GM12878 (cell line): ENCODE results near the gene CRY1.

Source experiments
- BHLHE40 ChIP-seq, 2 experiments: fragments of 450-650 bp in 1 of 2; IDR thresholded peaks; 2 replicates each; pipeline ENCODE4 v1.6.1; 2011 to 2017; ENCODE audit warnings: low read depth in 2 of 2, borderline replicate concordance in 1 of 2, improper control_type of control experiment in 1 of 2, low read length in 1 of 2, mild to moderate bottlenecking in 1 of 2
- CHD2 ChIP-seq: IDR thresholded peaks from 2 replicates; pipeline ENCODE4 v1.6.1; 2011; ENCODE audit warnings: low read depth, low read length, improper control_type of control experiment, borderline replicate concordance
- EP300 ChIP-seq, 2 experiments: fragments of 150-350 bp in 1 of 2; IDR thresholded peaks; 2 replicates each; pipeline ENCODE4 v1.6.1; 2011 to 2012; ENCODE audit warnings: low read depth in 2 of 2, low read length in 2 of 2, borderline replicate concordance in 1 of 2, improper control_type of control experiment in 1 of 2, inconsistent platforms in 1 of 2; ENCODE audit not compliant: control insufficient read depth in 1 of 2
- EZH2 ChIP-seq: IDR thresholded peaks from 2 replicates; pipeline ENCODE4 v1.6.1; 2012; ENCODE audit warnings: low read depth, mild to moderate bottlenecking, control low read depth, inconsistent platforms, low read length, borderline replicate concordance; ENCODE audit not compliant: control insufficient read depth
- REST ChIP-seq: IDR thresholded peaks from 2 replicates; pipeline ENCODE4 v1.6.1; 2012; ENCODE audit warnings: mild to moderate bottlenecking, low read depth, low read length
- SP1 ChIP-seq: IDR thresholded peaks from one replicate; pipeline ENCODE4 v1.6.1; 2011; ENCODE audit warnings: low read depth, low read length
- TAF1 ChIP-seq: IDR thresholded peaks from 2 replicates; pipeline ENCODE4 v1.6.1; 2011; ENCODE audit warnings: mild to moderate bottlenecking, low read depth, low read length, borderline replicate concordance
- ZZZ3 ChIP-seq: IDR thresholded peaks from 2 replicates; pipeline ENCODE4 v1.6.1; 2011; ENCODE audit warnings: low read depth; ENCODE audit not compliant: control insufficient read depth, insufficient read length
- TF ChIP-seq, protein P1 (sequence below), 3 experiments: IDR thresholded peaks in 2 of 3; conservative IDR thresholded peaks in 1 of 3; 2 replicates each; pipeline ENCODE4 v1.5.1; 2011; ENCODE audit warnings: low read depth in 3 of 3, low read length in 3 of 3, mild to moderate bottlenecking in 3 of 3, control low read depth in 2 of 3, moderate library complexity in 2 of 3, inconsistent platforms in 1 of 3, mixed read lengths in 1 of 3; ENCODE audit not compliant: control insufficient read depth in 2 of 3, insufficient read depth in 1 of 3; ENCODE audit errors: extremely low read depth in 1 of 3

DNA sequence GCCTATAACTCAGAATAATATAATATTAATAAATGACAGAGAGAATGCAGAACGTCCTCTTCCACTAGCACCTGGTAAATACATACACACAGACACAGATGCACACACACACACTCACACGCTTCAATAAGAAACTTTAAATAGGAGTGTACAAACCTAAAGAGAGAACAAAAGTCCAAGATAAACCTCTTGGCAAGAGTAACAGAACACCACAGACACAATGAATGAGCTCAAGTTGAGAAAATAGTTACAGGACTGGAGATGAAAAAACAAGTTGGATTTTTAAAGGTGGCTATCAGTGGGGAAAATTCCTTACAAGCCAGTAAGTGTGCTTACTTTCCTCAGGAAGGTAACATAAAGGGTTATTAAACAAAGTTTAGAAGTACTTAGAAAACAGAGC, 35.2 kb downstream of the CRY1 start:
- TF ChIP-seq REST (no peak), CHD2 (no peak), SP1 (no peak), EZH2 (no peak), EP300 (IDR thresholded peaks at IDR 0.05; ENCODE audit: borderline replicate concordance in 1 of 2, control insufficient read depth in 1 of 2, low read depth in 2 of 2, low read length in 2 of 2) (no peak), BHLHE40 (IDR thresholded peaks at IDR 0.05; ENCODE audit: borderline replicate concordance in 1 of 2, low read depth in 2 of 2, low read length in 1 of 2) (no peak), TAF1 (no peak), ZZZ3 (no peak)
- TF ChIP-seq, protein P1, sequence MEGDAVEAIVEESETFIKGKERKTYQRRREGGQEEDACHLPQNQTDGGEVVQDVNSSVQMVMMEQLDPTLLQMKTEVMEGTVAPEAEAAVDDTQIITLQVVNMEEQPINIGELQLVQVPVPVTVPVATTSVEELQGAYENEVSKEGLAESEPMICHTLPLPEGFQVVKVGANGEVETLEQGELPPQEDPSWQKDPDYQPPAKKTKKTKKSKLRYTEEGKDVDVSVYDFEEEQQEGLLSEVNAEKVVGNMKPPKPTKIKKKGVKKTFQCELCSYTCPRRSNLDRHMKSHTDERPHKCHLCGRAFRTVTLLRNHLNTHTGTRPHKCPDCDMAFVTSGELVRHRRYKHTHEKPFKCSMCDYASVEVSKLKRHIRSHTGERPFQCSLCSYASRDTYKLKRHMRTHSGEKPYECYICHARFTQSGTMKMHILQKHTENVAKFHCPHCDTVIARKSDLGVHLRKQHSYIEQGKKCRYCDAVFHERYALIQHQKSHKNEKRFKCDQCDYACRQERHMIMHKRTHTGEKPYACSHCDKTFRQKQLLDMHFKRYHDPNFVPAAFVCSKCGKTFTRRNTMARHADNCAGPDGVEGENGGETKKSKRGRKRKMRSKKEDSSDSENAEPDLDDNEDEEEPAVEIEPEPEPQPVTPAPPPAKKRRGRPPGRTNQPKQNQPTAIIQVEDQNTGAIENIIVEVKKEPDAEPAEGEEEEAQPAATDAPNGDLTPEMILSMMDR (IDR thresholded peaks at IDR 0.05 in 2 of 3, conservative IDR thresholded peaks at IDR 0.05 in 1 of 3; ENCODE audit: control insufficient read depth in 2 of 3, extremely low read depth in 1 of 3, insufficient read depth in 1 of 3, low read depth in 3 of 3, low read length in 3 of 3), result no peak
